OCI-LY3 (cell line): ENCODE results near the gene STK4.

Experiments
- CTCF ChIP-seq: fragments of 200-600, 300-600 bp; sonication (generic); IDR thresholded peaks from 2 replicates; pipeline ENCODE4 v1.5.1; 2014; ENCODE audit warnings: antibody characterized with exemption, low read length, low read depth
- EZH2phosphoT487 ChIP-seq: fragments of 200-600 bp; shearing (Covaris generic); IDR thresholded peaks from 2 replicates; pipeline ENCODE4 v1.6.1; 2018; ENCODE audit warnings: antibody characterized with exemption, mixed run types, low read depth

- TF ChIP-seq CTCF (no peak), EZH2phosphoT487 (no peak)
These were observed 46.5 kb downstream of the STK4 start for GRCh38 chr20:45012682-45013302.
